ENCODE results near the gene BAIAP2. TPM values are rescaled to one million over a fixed set of nuclear protein-coding genes. Genes with fewer than 3 reads are reported as not detected.
A peak's percentile ranks its signal among the peaks of the same experiment; 100 is the strongest.

The BAIAP2 gene
- total and polyA plus RNA-seq, 2 of the 13 experiments (the other 11 are each of a cell fraction or from before 2014, with no cell fraction given), result 22.5 to 24.0 TPM

DNA sequence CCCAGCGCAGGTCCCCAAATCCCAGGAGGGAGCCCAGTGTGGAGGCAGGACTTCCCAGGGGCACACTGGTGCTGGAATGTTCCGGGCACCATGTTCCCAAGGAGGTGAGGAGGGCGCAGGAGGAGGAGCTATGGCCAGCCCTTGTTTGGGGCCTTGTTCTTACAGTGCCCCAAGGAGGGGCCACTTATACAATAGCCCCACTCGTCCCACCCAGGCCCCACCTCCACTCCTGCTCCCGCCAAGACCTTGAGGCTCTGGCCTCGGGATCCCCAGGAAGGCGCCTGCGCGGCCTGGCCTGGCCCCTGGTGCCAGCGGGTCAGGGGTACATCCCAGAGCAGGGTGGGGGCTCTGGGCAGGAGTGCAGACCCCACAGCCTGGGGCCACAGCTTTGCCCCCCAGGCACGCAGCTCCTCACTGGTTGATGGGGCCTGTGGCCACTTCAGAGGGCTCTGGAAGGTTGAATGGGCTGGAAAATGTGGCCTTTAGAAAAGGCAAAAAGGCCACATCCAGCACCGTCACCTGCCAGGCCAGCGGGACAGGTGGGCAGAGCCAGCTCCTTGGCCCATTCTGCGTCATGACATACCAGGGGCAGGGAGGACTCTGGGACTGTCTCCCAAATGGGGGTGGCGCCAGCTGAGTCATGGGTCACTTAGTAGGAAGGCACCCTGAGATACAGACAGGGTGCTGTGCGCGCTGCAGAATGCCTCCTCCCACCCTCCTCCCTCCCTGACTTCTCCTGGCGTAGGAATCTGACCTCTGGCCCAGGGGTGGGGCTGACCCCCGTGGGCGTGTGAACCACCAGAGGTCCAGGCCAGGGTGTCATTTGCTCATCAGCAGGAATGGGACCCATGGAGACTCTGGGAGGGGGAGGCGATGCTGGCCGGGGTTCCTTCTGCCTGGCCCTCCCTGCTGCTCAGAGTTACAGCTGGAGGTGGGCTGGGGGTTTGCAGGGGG is 98.1 kb downstream of the BAIAP2 start (continued):
- TF ChIP-seq, protein P1, sequence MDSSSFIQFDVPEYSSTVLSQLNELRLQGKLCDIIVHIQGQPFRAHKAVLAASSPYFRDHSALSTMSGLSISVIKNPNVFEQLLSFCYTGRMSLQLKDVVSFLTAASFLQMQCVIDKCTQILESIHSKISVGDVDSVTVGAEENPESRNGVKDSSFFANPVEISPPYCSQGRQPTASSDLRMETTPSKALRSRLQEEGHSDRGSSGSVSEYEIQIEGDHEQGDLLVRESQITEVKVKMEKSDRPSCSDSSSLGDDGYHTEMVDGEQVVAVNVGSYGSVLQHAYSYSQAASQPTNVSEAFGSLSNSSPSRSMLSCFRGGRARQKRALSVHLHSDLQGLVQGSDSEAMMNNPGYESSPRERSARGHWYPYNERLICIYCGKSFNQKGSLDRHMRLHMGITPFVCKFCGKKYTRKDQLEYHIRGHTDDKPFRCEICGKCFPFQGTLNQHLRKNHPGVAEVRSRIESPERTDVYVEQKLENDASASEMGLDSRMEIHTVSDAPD (CRISPR knock-in tag; IDR thresholded peaks at IDR 0.05), result peak; percentile 66; the same call in 1 of the 2 replicates
- TF ChIP-seq CBX2 (IDR thresholded peaks at IDR 0.05; ENCODE audit: low read depth, low read length), result no peak
- no peak for TF ChIP-seq CBX2 (CRISPR knock-in tag; IDR thresholded peaks at IDR 0.05; ENCODE audit: low read depth)
- 0 out of 2 replicates have a peak, but pooled peaks have one; percentile 43 for TF ChIP-seq ARNTL (CRISPR knock-in tag; IDR thresholded peaks at IDR 0.05)
- TF ChIP-seq, protein P2, sequence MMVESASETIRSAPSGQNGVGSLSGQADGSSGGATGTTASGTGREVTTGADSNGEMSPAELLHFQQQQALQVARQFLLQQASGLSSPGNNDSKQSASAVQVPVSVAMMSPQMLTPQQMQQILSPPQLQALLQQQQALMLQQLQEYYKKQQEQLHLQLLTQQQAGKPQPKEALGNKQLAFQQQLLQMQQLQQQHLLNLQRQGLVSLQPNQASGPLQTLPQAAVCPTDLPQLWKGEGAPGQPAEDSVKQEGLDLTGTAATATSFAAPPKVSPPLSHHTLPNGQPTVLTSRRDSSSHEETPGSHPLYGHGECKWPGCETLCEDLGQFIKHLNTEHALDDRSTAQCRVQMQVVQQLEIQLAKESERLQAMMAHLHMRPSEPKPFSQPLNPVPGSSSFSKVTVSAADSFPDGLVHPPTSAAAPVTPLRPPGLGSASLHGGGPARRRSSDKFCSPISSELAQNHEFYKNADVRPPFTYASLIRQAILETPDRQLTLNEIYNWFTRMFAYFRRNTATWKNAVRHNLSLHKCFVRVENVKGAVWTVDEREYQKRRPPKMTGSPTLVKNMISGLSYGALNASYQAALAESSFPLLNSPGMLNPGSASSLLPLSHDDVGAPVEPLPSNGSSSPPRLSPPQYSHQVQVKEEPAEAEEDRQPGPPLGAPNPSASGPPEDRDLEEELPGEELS (CRISPR knock-in tag; IDR thresholded peaks at IDR 0.05), result 0 out of 2 replicates have a peak, but pooled peaks have one; percentile 42
- TF ChIP-seq SOX6 (IDR thresholded peaks at IDR 0.05), result no peak
- peak; percentile 8; the same call in 1 of the 2 replicates for TF ChIP-seq SOX6 (CRISPR knock-in tag; IDR thresholded peaks at IDR 0.05)
- TF ChIP-seq, protein P3, sequence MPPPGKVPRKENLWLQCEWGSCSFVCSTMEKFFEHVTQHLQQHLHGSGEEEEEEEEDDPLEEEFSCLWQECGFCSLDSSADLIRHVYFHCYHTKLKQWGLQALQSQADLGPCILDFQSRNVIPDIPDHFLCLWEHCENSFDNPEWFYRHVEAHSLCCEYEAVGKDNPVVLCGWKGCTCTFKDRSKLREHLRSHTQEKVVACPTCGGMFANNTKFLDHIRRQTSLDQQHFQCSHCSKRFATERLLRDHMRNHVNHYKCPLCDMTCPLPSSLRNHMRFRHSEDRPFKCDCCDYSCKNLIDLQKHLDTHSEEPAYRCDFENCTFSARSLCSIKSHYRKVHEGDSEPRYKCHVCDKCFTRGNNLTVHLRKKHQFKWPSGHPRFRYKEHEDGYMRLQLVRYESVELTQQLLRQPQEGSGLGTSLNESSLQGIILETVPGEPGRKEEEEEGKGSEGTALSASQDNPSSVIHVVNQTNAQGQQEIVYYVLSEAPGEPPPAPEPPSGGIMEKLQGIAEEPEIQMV (CRISPR knock-in tag; IDR thresholded peaks at IDR 0.05; ENCODE audit: low read depth), result peak; percentile 51; the same call in 1 of the 2 replicates
- TF ChIP-seq, protein P4, sequence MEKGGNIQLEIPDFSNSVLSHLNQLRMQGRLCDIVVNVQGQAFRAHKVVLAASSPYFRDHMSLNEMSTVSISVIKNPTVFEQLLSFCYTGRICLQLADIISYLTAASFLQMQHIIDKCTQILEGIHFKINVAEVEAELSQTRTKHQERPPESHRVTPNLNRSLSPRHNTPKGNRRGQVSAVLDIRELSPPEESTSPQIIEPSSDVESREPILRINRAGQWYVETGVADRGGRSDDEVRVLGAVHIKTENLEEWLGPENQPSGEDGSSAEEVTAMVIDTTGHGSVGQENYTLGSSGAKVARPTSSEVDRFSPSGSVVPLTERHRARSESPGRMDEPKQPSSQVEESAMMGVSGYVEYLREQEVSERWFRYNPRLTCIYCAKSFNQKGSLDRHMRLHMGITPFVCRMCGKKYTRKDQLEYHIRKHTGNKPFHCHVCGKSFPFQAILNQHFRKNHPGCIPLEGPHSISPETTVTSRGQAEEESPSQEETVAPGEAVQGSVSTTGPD (CRISPR knock-in tag; IDR thresholded peaks at IDR 0.05), result 0 out of 2 replicates have a peak, but pooled peaks have one; percentile 18
- TF ChIP-seq ZNF556 (CRISPR knock-in tag; IDR thresholded peaks at IDR 0.05; ENCODE audit: borderline replicate concordance), result peak; percentile 29; the same call in 1 of the 2 replicates
- TF ChIP-seq, protein P5, sequence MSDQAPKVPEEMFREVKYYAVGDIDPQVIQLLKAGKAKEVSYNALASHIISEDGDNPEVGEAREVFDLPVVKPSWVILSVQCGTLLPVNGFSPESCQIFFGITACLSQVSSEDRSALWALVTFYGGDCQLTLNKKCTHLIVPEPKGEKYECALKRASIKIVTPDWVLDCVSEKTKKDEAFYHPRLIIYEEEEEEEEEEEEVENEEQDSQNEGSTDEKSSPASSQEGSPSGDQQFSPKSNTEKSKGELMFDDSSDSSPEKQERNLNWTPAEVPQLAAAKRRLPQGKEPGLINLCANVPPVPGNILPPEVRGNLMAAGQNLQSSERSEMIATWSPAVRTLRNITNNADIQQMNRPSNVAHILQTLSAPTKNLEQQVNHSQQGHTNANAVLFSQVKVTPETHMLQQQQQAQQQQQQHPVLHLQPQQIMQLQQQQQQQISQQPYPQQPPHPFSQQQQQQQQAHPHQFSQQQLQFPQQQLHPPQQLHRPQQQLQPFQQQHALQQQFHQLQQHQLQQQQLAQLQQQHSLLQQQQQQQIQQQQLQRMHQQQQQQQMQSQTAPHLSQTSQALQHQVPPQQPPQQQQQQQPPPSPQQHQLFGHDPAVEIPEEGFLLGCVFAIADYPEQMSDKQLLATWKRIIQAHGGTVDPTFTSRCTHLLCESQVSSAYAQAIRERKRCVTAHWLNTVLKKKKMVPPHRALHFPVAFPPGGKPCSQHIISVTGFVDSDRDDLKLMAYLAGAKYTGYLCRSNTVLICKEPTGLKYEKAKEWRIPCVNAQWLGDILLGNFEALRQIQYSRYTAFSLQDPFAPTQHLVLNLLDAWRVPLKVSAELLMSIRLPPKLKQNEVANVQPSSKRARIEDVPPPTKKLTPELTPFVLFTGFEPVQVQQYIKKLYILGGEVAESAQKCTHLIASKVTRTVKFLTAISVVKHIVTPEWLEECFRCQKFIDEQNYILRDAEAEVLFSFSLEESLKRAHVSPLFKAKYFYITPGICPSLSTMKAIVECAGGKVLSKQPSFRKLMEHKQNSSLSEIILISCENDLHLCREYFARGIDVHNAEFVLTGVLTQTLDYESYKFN (CRISPR knock-in tag; conservative IDR thresholded peaks at IDR 0.05), result peak; percentile 72
- TF ChIP-seq ZNF780A (CRISPR knock-in tag; IDR thresholded peaks at IDR 0.05), result no peak
- no peak for TF ChIP-seq RBFOX2 (IDR thresholded peaks at IDR 0.05; ENCODE audit: low read depth, low read length)
- TF ChIP-seq, protein P6, sequence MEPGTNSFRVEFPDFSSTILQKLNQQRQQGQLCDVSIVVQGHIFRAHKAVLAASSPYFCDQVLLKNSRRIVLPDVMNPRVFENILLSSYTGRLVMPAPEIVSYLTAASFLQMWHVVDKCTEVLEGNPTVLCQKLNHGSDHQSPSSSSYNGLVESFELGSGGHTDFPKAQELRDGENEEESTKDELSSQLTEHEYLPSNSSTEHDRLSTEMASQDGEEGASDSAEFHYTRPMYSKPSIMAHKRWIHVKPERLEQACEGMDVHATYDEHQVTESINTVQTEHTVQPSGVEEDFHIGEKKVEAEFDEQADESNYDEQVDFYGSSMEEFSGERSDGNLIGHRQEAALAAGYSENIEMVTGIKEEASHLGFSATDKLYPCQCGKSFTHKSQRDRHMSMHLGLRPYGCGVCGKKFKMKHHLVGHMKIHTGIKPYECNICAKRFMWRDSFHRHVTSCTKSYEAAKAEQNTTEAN (CRISPR knock-in tag; conservative IDR thresholded peaks at IDR 0.05), result no peak
- peak; percentile 91; the same call in 1 of the 2 replicates for TF ChIP-seq NR2F2 (IDR thresholded peaks at IDR 0.05; ENCODE audit: borderline replicate concordance, low read depth)
- peak; percentile 67; the same call in 1 of the 2 replicates for TF ChIP-seq ZNF772 (CRISPR knock-in tag; IDR thresholded peaks at IDR 0.05)
